ENCODE results near the gene SNRPA.

The SNRPA gene

DNA sequence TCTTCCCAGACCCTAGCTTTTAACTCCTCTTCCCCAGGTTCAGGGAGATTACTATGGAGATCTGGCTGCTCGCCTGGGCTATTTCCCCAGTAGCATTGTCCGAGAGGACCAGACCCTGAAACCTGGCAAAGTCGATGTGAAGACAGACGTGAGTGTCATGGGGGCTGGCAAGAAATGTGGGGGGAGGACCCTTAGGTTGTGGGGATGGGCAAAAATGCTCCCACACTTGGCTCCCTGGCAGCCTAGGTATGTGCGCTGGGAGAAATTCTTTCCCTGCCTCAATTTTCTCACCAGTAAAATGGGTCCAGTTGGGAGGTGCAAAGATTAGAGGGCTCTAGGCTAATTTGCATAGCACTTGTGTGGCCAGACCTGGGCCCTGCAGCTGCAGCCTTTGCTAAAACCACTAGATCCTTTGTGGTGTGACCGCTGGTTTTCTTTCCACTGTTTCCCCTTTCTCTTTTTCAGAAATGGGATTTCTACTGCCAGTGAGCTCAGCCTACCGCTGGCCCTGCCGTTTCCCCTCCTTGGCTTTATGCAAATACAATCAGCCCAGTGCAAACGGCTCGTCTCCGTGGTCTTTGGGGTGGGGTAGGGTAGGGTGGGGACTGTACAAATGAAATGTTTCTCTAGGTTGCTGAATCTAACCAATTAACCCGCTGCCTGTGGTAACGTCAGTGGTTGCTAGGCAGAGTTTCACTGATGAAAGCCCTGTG is 26.1 kb downstream of the SNRPA start:
- peak; percentile 85 for DNase-seq (ENCODE audit: low spot score)
- in situ Hi-C loops (cut with MboI; ENCODE audit: low sequenced_read_pairs, unreplicated experiment): no loop called here
- TF ChIP-seq, protein P1, sequence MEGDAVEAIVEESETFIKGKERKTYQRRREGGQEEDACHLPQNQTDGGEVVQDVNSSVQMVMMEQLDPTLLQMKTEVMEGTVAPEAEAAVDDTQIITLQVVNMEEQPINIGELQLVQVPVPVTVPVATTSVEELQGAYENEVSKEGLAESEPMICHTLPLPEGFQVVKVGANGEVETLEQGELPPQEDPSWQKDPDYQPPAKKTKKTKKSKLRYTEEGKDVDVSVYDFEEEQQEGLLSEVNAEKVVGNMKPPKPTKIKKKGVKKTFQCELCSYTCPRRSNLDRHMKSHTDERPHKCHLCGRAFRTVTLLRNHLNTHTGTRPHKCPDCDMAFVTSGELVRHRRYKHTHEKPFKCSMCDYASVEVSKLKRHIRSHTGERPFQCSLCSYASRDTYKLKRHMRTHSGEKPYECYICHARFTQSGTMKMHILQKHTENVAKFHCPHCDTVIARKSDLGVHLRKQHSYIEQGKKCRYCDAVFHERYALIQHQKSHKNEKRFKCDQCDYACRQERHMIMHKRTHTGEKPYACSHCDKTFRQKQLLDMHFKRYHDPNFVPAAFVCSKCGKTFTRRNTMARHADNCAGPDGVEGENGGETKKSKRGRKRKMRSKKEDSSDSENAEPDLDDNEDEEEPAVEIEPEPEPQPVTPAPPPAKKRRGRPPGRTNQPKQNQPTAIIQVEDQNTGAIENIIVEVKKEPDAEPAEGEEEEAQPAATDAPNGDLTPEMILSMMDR (IDR thresholded peaks at IDR 0.05; ENCODE audit: borderline replicate concordance, control extremely low read depth, extremely low read depth, insufficient read depth, missing control alignments): no peak

DNA sequence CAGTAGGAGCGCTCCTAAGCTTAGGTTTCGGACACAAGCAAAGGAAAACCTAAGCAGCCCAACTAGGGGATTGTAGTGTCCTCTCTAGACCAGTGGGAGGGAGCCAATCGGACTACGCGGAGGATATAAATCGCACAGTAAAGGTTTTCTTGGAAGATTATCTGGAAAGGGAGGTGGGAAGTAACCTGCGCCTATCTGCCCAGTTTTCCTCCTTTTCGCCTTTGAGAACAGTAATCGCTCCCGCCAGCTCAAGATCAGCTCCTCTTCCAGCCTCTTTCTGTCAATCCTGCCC is 26.6 kb downstream of the SNRPA start:
- in situ Hi-C loops (cut with MboI; ENCODE audit: low sequenced_read_pairs, unreplicated experiment): no loop called here
- DNase-seq (ENCODE audit: low spot score): no peak
- TF ChIP-seq, protein P1 (IDR thresholded peaks at IDR 0.05; ENCODE audit: borderline replicate concordance, control extremely low read depth, extremely low read depth, insufficient read depth, missing control alignments): no peak

DNA sequence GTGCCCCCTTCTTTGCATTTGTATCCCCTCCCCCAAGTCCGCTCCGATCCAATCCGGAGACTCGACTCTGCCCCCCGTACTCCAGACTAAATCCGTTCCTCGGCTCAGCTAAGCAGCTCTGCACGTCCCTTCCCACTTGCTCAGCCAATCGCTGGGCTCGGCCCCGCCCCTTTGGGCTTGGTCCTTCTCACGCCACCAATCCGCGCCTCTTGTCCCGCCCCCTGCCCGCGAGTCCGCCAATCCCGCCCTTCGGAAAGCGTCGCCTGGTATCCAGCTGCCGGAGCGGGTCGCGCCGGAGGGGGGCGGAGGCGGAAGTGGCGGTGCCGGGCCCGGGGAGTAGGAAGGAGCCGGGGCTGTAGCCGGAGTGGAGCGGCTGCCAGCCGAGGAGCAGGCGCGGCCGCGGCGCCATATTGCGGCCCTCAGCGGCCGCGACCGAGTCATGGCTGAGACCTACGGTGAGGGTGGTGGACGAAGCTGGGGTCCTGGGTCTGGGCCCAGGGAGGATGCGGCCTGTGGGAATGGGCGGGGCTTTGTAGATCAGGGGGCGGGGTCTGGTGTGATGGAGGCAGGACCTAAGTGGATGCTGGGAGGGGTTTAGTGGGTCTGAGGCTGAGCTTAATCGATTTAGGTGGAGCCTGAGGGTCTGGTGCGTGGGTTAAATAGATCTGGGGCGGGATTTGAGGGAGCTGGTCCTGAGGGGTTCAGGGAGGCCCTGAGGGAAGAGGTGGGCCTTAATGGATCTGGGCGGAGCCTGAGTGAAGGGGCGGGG is 27.1 kb downstream of the SNRPA start, which contains the start of gene RAB4B:
RAB4B (plus strand) TSS at position 311 of the 769 bp plus-strand sequence; CDS start at position 440, 129 bp downstream.
- in situ Hi-C loops (cut with MboI; ENCODE audit: low sequenced_read_pairs, unreplicated experiment): no loop called here
- TF ChIP-seq, protein P1 (IDR thresholded peaks at IDR 0.05; ENCODE audit: borderline replicate concordance, control extremely low read depth, extremely low read depth, insufficient read depth, missing control alignments): no peak
- peak; percentile 95 for DNase-seq (ENCODE audit: low spot score)

DNA sequence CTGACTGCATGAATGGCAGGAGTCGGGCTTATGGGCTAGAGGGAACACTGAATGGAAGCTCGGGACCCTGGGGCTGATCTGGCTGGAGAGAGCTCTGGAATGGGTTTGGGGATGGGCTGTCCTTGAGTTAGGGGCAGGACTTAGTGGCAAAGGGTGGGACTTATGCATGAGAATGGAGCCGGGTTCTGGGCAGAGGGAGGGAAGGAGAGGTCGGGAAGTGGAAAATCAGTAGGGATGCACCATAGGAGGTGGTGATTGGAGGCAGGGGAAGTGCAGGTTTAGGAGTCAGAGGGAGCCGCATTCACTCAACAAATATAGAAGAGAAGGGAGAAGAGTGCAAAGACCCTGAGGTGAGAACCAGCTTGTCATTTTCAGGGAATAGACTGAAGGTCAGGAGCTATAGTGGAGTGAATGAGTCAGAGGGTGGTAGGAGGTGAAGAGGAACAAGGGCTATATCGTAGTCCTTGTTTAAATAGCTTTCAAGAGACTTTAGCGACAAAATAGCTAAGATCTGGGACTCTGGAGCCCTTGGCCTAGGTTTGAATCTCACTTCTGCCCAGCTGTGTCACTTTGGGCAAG is 27.8 kb downstream of the SNRPA start:
- TF ChIP-seq, protein P1 (IDR thresholded peaks at IDR 0.05; ENCODE audit: borderline replicate concordance, control extremely low read depth, extremely low read depth, insufficient read depth, missing control alignments): no peak
- DNase-seq (ENCODE audit: low spot score): no peak
- in situ Hi-C loops (cut with MboI; ENCODE audit: low sequenced_read_pairs, unreplicated experiment): no loop called here

DNA sequence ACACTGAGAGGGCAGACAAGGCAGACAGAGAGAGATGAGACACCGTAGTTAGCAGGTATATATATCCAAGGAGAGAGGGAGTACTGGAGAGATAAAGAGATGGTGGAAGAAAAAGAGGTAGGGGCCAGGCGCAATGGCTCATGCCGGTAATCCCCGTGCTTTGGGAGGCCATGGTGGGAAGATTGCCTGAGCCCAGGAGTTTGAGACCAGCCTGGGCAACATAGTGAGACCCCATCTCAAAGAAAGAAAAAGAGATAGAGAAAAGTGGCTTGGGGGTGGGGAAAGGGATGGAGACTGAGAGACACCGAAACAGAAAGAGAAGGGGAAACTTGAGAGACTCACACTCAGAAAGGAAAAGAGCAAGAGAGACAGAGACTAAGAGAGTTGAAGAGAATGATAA is 29.6 kb downstream of the SNRPA start:
- TF ChIP-seq, protein P1 (IDR thresholded peaks at IDR 0.05; ENCODE audit: borderline replicate concordance, control extremely low read depth, extremely low read depth, insufficient read depth, missing control alignments): no peak
- in situ Hi-C loops (cut with MboI; ENCODE audit: low sequenced_read_pairs, unreplicated experiment): no loop called here
- DNase-seq (ENCODE audit: low spot score): no peak

DNA sequence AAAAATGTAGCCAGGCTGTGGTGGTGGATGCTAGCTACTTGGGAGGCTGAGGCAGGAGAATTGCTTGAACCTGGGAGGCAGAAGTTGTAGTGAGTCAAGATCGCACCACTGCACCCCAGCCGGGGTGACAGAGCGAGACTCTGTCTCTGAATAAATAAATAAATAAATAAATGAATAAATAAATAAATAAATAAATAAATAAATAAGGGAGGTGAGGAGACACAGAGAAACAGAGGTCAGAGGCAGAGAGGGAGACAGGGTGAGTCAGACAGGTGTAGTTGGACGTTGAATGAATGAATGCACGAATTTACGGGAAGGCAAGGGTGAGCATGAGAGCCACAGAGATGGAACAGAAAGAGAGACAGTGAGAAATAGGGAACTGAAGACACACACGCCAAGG is 30.1 kb downstream of the SNRPA start:
- DNase-seq (ENCODE audit: low spot score): no peak
- in situ Hi-C loops (cut with MboI; ENCODE audit: low sequenced_read_pairs, unreplicated experiment): no loop called here
- TF ChIP-seq, protein P1 (IDR thresholded peaks at IDR 0.05; ENCODE audit: borderline replicate concordance, control extremely low read depth, extremely low read depth, insufficient read depth, missing control alignments): no peak

Measured in GM13976 (cell line).